Neural cell (in vitro differentiated cells): ENCODE measurements around the gene DNAH3.

ENCODE experiments used
- EP300 ChIP-seq: fragments of 450-650 bp; conservative IDR thresholded peaks from 2 replicates; pipeline ENCODE4 v1.6.1; 2014; ENCODE audit warnings: antibody characterized with exemption, mild to moderate bottlenecking, moderate library complexity; ENCODE audit not compliant: poor library complexity, severe bottlenecking
- EZH2 ChIP-seq: fragments of 200-600, 300-800 bp; shearing (Covaris generic), sonication (generic); IDR thresholded peaks from 2 replicates; pipeline ENCODE4 v1.6.1; 2014; ENCODE audit warnings: antibody characterized with exemption, low read length, borderline replicate concordance, mild to moderate bottlenecking; ENCODE audit not compliant: insufficient read depth, poor library complexity, severe bottlenecking
- POLR2AphosphoS5 ChIP-seq: IDR thresholded peaks from 2 replicates; pipeline ENCODE4 v1.6.1; 2012
- RAD21 ChIP-seq: fragments of 450-650 bp; conservative IDR thresholded peaks from 2 replicates; pipeline ENCODE4 v1.6.1; 2014; ENCODE audit warnings: antibody characterized with exemption, mild to moderate bottlenecking, moderate library complexity
- SMC3 ChIP-seq: fragments of 450-650 bp; conservative IDR thresholded peaks from 2 replicates; pipeline ENCODE4 v1.6.1; 2014; ENCODE audit warnings: antibody characterized with exemption, mild to moderate bottlenecking, moderate library complexity; ENCODE audit not compliant: poor library complexity
- TF ChIP-seq, protein P1 (sequence below): fragments of 450-650 bp; IDR thresholded peaks from 2 replicates; pipeline ENCODE4 v1.5.1; 2014; ENCODE audit warnings: antibody characterized with exemption, mild to moderate bottlenecking, moderate library complexity; ENCODE audit not compliant: poor library complexity, severe bottlenecking
- TF ChIP-seq, protein P2 (sequence below): IDR thresholded peaks from 2 replicates; pipeline ENCODE4 v1.6.1; 2012; ENCODE audit warnings: borderline replicate concordance

DNA sequence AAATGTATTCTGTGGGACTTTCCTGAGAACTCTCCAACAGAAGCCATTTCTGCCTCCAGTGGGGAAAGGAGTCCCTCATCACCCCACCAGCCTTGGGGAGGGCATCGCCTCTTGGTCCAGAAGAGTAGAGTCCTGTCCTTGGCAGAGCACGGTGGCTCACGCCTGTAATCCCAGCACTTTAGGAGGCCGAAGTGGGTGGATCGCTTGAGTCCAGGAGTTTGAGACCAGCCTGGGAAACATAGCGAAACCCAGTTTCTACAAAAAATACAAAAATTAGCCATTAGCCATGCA is 209.1 kb downstream of the DNAH3 start:
- TF ChIP-seq POLR2AphosphoS5 (no peak), EZH2 (no peak), RAD21 (no peak), SMC3 (no peak), EP300 (no peak)
- TF ChIP-seq, protein P1, sequence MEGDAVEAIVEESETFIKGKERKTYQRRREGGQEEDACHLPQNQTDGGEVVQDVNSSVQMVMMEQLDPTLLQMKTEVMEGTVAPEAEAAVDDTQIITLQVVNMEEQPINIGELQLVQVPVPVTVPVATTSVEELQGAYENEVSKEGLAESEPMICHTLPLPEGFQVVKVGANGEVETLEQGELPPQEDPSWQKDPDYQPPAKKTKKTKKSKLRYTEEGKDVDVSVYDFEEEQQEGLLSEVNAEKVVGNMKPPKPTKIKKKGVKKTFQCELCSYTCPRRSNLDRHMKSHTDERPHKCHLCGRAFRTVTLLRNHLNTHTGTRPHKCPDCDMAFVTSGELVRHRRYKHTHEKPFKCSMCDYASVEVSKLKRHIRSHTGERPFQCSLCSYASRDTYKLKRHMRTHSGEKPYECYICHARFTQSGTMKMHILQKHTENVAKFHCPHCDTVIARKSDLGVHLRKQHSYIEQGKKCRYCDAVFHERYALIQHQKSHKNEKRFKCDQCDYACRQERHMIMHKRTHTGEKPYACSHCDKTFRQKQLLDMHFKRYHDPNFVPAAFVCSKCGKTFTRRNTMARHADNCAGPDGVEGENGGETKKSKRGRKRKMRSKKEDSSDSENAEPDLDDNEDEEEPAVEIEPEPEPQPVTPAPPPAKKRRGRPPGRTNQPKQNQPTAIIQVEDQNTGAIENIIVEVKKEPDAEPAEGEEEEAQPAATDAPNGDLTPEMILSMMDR: no peak
- TF ChIP-seq, protein P2, sequence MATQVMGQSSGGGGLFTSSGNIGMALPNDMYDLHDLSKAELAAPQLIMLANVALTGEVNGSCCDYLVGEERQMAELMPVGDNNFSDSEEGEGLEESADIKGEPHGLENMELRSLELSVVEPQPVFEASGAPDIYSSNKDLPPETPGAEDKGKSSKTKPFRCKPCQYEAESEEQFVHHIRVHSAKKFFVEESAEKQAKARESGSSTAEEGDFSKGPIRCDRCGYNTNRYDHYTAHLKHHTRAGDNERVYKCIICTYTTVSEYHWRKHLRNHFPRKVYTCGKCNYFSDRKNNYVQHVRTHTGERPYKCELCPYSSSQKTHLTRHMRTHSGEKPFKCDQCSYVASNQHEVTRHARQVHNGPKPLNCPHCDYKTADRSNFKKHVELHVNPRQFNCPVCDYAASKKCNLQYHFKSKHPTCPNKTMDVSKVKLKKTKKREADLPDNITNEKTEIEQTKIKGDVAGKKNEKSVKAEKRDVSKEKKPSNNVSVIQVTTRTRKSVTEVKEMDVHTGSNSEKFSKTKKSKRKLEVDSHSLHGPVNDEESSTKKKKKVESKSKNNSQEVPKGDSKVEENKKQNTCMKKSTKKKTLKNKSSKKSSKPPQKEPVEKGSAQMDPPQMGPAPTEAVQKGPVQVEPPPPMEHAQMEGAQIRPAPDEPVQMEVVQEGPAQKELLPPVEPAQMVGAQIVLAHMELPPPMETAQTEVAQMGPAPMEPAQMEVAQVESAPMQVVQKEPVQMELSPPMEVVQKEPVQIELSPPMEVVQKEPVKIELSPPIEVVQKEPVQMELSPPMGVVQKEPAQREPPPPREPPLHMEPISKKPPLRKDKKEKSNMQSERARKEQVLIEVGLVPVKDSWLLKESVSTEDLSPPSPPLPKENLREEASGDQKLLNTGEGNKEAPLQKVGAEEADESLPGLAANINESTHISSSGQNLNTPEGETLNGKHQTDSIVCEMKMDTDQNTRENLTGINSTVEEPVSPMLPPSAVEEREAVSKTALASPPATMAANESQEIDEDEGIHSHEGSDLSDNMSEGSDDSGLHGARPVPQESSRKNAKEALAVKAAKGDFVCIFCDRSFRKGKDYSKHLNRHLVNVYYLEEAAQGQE: no peak
